ENCODE results near the gene CCDC110. TPM values are rescaled to one million over a fixed set of nuclear protein-coding genes. Genes with fewer than 3 reads are reported as not detected.

CCDC110 gene
- total and polyA plus RNA-seq, 9 of the 15 experiments (the other 6 are each of a cell fraction or from before 2014, with no cell fraction given) = 0.04 to 0.35 (median 0.07) TPM; not detected in 4

GRCh38 chr4:185425647-185426352, 45.7 kb downstream of the CCDC110 start, which contains the start of gene UFSP2 (continued):
- peak; percentile 64 for TF ChIP-seq TAF1 (IDR thresholded peaks at IDR 0.05; ENCODE audit: control insufficient read depth, extremely low read depth, insufficient read depth, low read length, severe bottlenecking)
- no peak for TF ChIP-seq ELF1 (tag; IDR thresholded peaks at IDR 0.05)
- no peak for TF ChIP-seq THRAP3 (IDR thresholded peaks at IDR 0.05; ENCODE audit: borderline replicate concordance)
- no peak for TF ChIP-seq ZNF584 (CRISPR knock-in tag; IDR thresholded peaks at IDR 0.05; ENCODE audit: low read depth)
- TF ChIP-seq, protein P1, sequence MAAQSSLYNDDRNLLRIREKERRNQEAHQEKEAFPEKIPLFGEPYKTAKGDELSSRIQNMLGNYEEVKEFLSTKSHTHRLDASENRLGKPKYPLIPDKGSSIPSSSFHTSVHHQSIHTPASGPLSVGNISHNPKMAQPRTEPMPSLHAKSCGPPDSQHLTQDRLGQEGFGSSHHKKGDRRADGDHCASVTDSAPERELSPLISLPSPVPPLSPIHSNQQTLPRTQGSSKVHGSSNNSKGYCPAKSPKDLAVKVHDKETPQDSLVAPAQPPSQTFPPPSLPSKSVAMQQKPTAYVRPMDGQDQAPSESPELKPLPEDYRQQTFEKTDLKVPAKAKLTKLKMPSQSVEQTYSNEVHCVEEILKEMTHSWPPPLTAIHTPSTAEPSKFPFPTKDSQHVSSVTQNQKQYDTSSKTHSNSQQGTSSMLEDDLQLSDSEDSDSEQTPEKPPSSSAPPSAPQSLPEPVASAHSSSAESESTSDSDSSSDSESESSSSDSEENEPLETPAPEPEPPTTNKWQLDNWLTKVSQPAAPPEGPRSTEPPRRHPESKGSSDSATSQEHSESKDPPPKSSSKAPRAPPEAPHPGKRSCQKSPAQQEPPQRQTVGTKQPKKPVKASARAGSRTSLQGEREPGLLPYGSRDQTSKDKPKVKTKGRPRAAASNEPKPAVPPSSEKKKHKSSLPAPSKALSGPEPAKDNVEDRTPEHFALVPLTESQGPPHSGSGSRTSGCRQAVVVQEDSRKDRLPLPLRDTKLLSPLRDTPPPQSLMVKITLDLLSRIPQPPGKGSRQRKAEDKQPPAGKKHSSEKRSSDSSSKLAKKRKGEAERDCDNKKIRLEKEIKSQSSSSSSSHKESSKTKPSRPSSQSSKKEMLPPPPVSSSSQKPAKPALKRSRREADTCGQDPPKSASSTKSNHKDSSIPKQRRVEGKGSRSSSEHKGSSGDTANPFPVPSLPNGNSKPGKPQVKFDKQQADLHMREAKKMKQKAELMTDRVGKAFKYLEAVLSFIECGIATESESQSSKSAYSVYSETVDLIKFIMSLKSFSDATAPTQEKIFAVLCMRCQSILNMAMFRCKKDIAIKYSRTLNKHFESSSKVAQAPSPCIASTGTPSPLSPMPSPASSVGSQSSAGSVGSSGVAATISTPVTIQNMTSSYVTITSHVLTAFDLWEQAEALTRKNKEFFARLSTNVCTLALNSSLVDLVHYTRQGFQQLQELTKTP (IDR thresholded peaks at IDR 0.05; ENCODE audit: low read depth in 1 of 2, partially characterized antibody in 2 of 2) = peak in 1 of 2 experiments; percentile 89
- TF ChIP-seq HMG20A (CRISPR knock-in tag; conservative IDR thresholded peaks at IDR 0.05) = no peak
- TF ChIP-seq ZNF146 (CRISPR knock-in tag; IDR thresholded peaks at IDR 0.05; ENCODE audit: unreplicated experiment) = no peak
- no peak for TF ChIP-seq ZNF23 (CRISPR knock-in tag; IDR thresholded peaks at IDR 0.05)
- TF ChIP-seq MBD2 (IDR thresholded peaks at IDR 0.05; ENCODE audit: borderline replicate concordance, low read depth) = peak; percentile 99
- peak; percentile 53; the same call in 1 of the 2 replicates for TF ChIP-seq JUNB (CRISPR knock-in tag; conservative IDR thresholded peaks at IDR 0.05)
- TF ChIP-seq PHF20 (IDR thresholded peaks at IDR 0.05; ENCODE audit: partially characterized antibody) = no peak
- TF ChIP-seq ZNF232 (CRISPR knock-in tag; IDR thresholded peaks at IDR 0.05) = no peak
- no peak for TF ChIP-seq ZNF239 (CRISPR knock-in tag; IDR thresholded peaks at IDR 0.05)
- TF ChIP-seq CLOCK (CRISPR knock-in tag; IDR thresholded peaks at IDR 0.05; ENCODE audit: borderline replicate concordance) = no peak
- TF ChIP-seq ZNF507 (tag; conservative IDR thresholded peaks at IDR 0.05) = no peak
- TF ChIP-seq MEF2D (tag; conservative IDR thresholded peaks at IDR 0.05; ENCODE audit: low read depth) = no peak
- peak; percentile 66 for TF ChIP-seq GMEB1 (CRISPR knock-in tag; IDR thresholded peaks at IDR 0.05)
- peak; percentile 91 for TF ChIP-seq RBBP5 (IDR thresholded peaks at IDR 0.05; ENCODE audit: borderline replicate concordance, insufficient read depth, low read length, poor library complexity, severe bottlenecking)
- no peak for TF ChIP-seq PPARD (CRISPR knock-in tag; IDR thresholded peaks at IDR 0.05)
- TF ChIP-seq ARID2 (IDR thresholded peaks at IDR 0.05) = no peak

Measured in K562 (cell line).